ENCODE results near the gene ABCA10. TPM values are rescaled to one million over a fixed set of nuclear protein-coding genes. Genes with fewer than 3 reads are reported as not detected.

ABCA10 gene
- total and polyA plus RNA-seq, 2 of the 8 experiments (the other 6 are each of a cell fraction or from before 2014, with no cell fraction given), result not detected

DNA sequence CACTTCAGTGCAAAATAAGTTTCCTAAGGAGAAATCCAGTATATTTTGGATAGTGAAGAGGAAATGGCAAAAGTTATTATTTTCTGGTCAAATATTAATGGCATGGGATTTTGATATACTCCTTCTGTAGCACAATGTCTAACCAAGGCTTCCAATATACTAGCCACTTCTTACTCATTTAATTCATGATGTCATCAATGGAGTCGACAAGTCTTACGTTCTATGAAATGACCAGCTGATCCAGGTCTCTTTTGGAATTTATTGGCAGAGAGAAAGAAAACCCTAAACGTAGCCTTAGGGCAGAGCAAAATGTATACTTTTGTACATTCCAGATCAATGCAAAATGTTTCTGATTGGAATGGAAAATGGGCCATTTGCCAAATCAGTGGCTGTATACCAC, 8.3 kb upstream of the ABCA10 start:
- DNase-seq (ENCODE audit: low read depth in 1 of 2, low spot score in 2 of 2), result no peak
- no peak overlapping the region for H3K18ac ChIP-seq (ENCODE audit: extremely low read depth, low read length)
- no peak overlapping the region for H3K14ac ChIP-seq (ENCODE audit: insufficient read length)
- H2BK20ac ChIP-seq (ENCODE audit: low read length), result no peak overlapping the region
- H3K9ac ChIP-seq (replicated peaks in 1 of 4; ENCODE audit: extremely low read depth in 1 of 4, low read depth in 3 of 4, low read length in 3 of 4), result no peak overlapping the region
- H3K4me3 ChIP-seq (ENCODE audit: extremely low read depth in 1 of 4, insufficient read depth in 2 of 4, low read depth in 3 of 4, low read length in 4 of 4), result no peak overlapping the region
- H2BK5ac ChIP-seq (ENCODE audit: low read depth, low read length), result no peak overlapping the region
- no peaks in the 10 kb centered on the region for H3K79me1 ChIP-seq (ENCODE audit: low read depth, low read length)
- H3K79me2 ChIP-seq (ENCODE audit: control insufficient read depth in 1 of 2, insufficient read depth in 2 of 2, low read length in 2 of 2), result no peaks in the 10 kb centered on the region
- H2BK12ac ChIP-seq (ENCODE audit: low read depth, low read length), result no peak overlapping the region
- H3K4me1 ChIP-seq (replicated peaks in 1 of 4; ENCODE audit: control insufficient read depth in 3 of 4, insufficient read depth in 4 of 4, low read length in 3 of 4), result no peaks in the 10 kb centered on the region
- H3K56ac ChIP-seq (replicated peaks; ENCODE audit: insufficient read length, low read depth, low read length), result no peak overlapping the region
- no peaks in the 10 kb centered on the region for H3K36me3 ChIP-seq (ENCODE audit: control insufficient read depth in 2 of 4, insufficient read depth in 4 of 4, low read length in 3 of 4)
- H3K23me2 ChIP-seq (ENCODE audit: low read depth, low read length), result no peaks in the 10 kb centered on the region
- CTCF ChIA-PET (ENCODE audit: partially characterized antibody), result interaction anchor here (0.6 to 3.6 kb wide), 6 partner anchors 12 to 465 kb away, joined by 3 to 37 read pairs (median 9); no protein-coding TSS in a partner anchor
- H4K8ac ChIP-seq (ENCODE audit: extremely low read depth, insufficient read depth, low read length), result no peak overlapping the region
- H3K4ac ChIP-seq (replicated peaks; ENCODE audit: insufficient read length, low read depth, low read length), result no peak overlapping the region
- H3K23ac ChIP-seq (ENCODE audit: insufficient read length), result no peak overlapping the region
- FAIRE-seq, result no peak
- no peaks in the 10 kb centered on the region for H4K20me1 ChIP-seq (replicated peaks in 1 of 2; ENCODE audit: control insufficient read depth in 1 of 2, insufficient read depth in 2 of 2, low read length in 2 of 2)
- H2AFZ ChIP-seq (ENCODE audit: low read length), result no peak overlapping the region
- H2AK5ac ChIP-seq (ENCODE audit: low read depth, low read length), result no peak overlapping the region
- no peak overlapping the region for H3K4me2 ChIP-seq (ENCODE audit: insufficient read depth in 1 of 2, low read depth in 2 of 2, low read length in 2 of 2)
- H3K27ac ChIP-seq (ENCODE audit: low read depth, low read length), result no peak overlapping the region
- 86% methylated on average over 3 of the region's 3 CpGs; no CpG with 5 or more reads in 1 of the 2 experiments for WGBS, 2 experiments (ENCODE audit: extremely low coverage in 1 of 2, insufficient coverage in 1 of 2, insufficient read length in 1 of 2, insufficient replicate concordance in 2 of 2, low coverage in 1 of 2, low lambda C conversion rate in 2 of 2, missing lambda C conversion rate in 1 of 2)
- TF ChIP-seq, protein P1, sequence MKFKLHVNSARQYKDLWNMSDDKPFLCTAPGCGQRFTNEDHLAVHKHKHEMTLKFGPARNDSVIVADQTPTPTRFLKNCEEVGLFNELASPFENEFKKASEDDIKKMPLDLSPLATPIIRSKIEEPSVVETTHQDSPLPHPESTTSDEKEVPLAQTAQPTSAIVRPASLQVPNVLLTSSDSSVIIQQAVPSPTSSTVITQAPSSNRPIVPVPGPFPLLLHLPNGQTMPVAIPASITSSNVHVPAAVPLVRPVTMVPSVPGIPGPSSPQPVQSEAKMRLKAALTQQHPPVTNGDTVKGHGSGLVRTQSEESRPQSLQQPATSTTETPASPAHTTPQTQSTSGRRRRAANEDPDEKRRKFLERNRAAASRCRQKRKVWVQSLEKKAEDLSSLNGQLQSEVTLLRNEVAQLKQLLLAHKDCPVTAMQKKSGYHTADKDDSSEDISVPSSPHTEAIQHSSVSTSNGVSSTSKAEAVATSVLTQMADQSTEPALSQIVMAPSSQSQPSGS (IDR thresholded peaks at IDR 0.05; ENCODE audit: low read length), result no peak
- TF ChIP-seq CHD1 (IDR thresholded peaks at IDR 0.05; ENCODE audit: low read depth, low read length) (no peak), FOSL1 (IDR thresholded peaks at IDR 0.05; ENCODE audit: insufficient read depth, low read depth, low read length) (no peak), GTF2F1 (IDR thresholded peaks at IDR 0.05; ENCODE audit: borderline replicate concordance, low read depth, low read length) (no peak), TCF12 (IDR thresholded peaks at IDR 0.05; ENCODE audit: low read depth, low read length) (no peak), KDM4A (IDR thresholded peaks at IDR 0.05; ENCODE audit: low read depth, low read length, severe bottlenecking) (no peak), SUZ12 (IDR thresholded peaks at IDR 0.05; ENCODE audit: low read length) (no peak), SAP30 (IDR thresholded peaks at IDR 0.05; ENCODE audit: insufficient read depth, insufficient replicate concordance, low read length) (no peak), YY1 (IDR thresholded peaks at IDR 0.05; ENCODE audit: low read depth, low read length) (no peak), EZH2 (IDR thresholded peaks at IDR 0.05; ENCODE audit: low read depth, low read length, severe bottlenecking) (no peak)
- no peak overlapping the region for H2BK15ac ChIP-seq (ENCODE audit: low read length)
- no peak overlapping the region for H4K91ac ChIP-seq (replicated peaks; ENCODE audit: insufficient read length, low read length)
- H2BK120ac ChIP-seq (replicated peaks; ENCODE audit: low read depth, low read length), result no peak overlapping the region
- POLR2A ChIA-PET (ENCODE audit: partially characterized antibody), result no interaction called here
- H3K27me3 ChIP-seq (replicated peaks in 1 of 4; ENCODE audit: control insufficient read depth in 3 of 4, extremely low read depth in 1 of 4, insufficient read depth in 3 of 4, low read length in 3 of 4), result no peaks in the 10 kb centered on the region
- H4K5ac ChIP-seq (ENCODE audit: insufficient read length, low read depth, low read length), result no peak overlapping the region
- H3K9me3 ChIP-seq (ENCODE audit: insufficient read depth in 2 of 2, low read depth in 1 of 2, low read length in 1 of 2), result no peaks in the 10 kb centered on the region
